AG09309 (cell line): ENCODE data around the gene TMEM130.

Experiments used
- DNase-seq: peaks from one replicate; pipeline ENCODE4 v3.0.0-alpha.2; 2010; ENCODE audit warnings: low read depth
- H3K4me3 ChIP-seq: 2 replicates; pipeline ENCODE4 v1.5.1; 2011; ENCODE audit warnings: mild to moderate bottlenecking, low read depth, low read length, moderate library complexity; ENCODE audit not compliant: control insufficient read depth
- CTCF ChIP-seq: IDR thresholded peaks from 2 replicates; pipeline ENCODE4 v1.5.1; 2011; ENCODE audit warnings: mild to moderate bottlenecking, low read depth, low read length, inconsistent platforms; ENCODE audit not compliant: insufficient read depth, control insufficient read depth; ENCODE audit errors: missing control alignments

The TMEM130 gene

GRCh38 chr7:98892609-98893008, 22.8 kb upstream of the TMEM130 start:
- no peak for DNase-seq
- no peak for TF ChIP-seq CTCF
- no peak overlapping the region for H3K4me3 ChIP-seq

- no peak for DNase-seq
- no peak for TF ChIP-seq CTCF
- H3K4me3 ChIP-seq = no peak overlapping the region
Measured at GRCh38 chr7:98887038-98887437, 17.2 kb upstream of the TMEM130 start.

- DNase-seq = no peak
- TF ChIP-seq CTCF = no peak
- H3K4me3 ChIP-seq = no peak overlapping the region
Measured at GRCh38 chr7:98884416-98884815, 14.6 kb upstream of the TMEM130 start.

- no peak overlapping the region for H3K4me3 ChIP-seq
- no peak for TF ChIP-seq CTCF
- no peak for DNase-seq
Measured at GRCh38 chr7:98881561-98882315, 11.9 kb upstream of the TMEM130 start.

GRCh38 chr7:98880485-98880884, 10.7 kb upstream of the TMEM130 start:
- no peak overlapping the region for H3K4me3 ChIP-seq
- TF ChIP-seq CTCF = no peak
- no peak for DNase-seq

- no peak for DNase-seq
- no peak for TF ChIP-seq CTCF
- peak overlapping the region; percentile 74 for H3K4me3 ChIP-seq
Measured at GRCh38 chr7:98879979-98880315, 10.1 kb upstream of the TMEM130 start.
